ENCODE measurements around the gene FAM53A. TPM values are rescaled to one million over a fixed set of nuclear protein-coding genes. Genes with fewer than 3 reads are reported as not detected.

The FAM53A gene
- total RNA-seq, 1 donor from 2014 or later = 1.8 TPM

- DNase-seq (ENCODE audit: low spot score) = no peak
- no peak for TF ChIP-seq CTCF (IDR thresholded peaks at IDR 0.05; ENCODE audit: unreplicated experiment)
- H3K4me3 Mint-ChIP-seq (ENCODE audit: unreplicated experiment) = no peak overlapping the region
- peaks cover 3% of the 10 kb centered on the region for H3K4me1 Mint-ChIP-seq (ENCODE audit: unreplicated experiment)
- H3K36me3 Mint-ChIP-seq (ENCODE audit: low read depth, unreplicated experiment) = no peaks in the 10 kb centered on the region
- peaks cover 7% of the 10 kb centered on the region for H3K27me3 Mint-ChIP-seq (ENCODE audit: unreplicated experiment)
- no peak overlapping the region for H3K27ac Mint-ChIP-seq (ENCODE audit: unreplicated experiment)
- H3K9me3 Mint-ChIP-seq (ENCODE audit: unreplicated experiment) = no peaks in the 10 kb centered on the region
These were observed 32.5 kb downstream of the FAM53A start for GRCh38 chr4:1651609-1652008.

GRCh38 chr4:1648962-1649361, 35.2 kb downstream of the FAM53A start:
- no peak overlapping the region for H3K4me3 Mint-ChIP-seq (ENCODE audit: unreplicated experiment)
- TF ChIP-seq CTCF (IDR thresholded peaks at IDR 0.05; ENCODE audit: unreplicated experiment) = no peak
- H3K27ac Mint-ChIP-seq (ENCODE audit: unreplicated experiment) = peak overlapping the region; percentile 24
- no peak for DNase-seq (ENCODE audit: low spot score)
- H3K4me1 Mint-ChIP-seq (ENCODE audit: unreplicated experiment) = peaks cover 3% of the 10 kb centered on the region
- no peaks in the 10 kb centered on the region for H3K9me3 Mint-ChIP-seq (ENCODE audit: unreplicated experiment)
- H3K36me3 Mint-ChIP-seq (ENCODE audit: low read depth, unreplicated experiment) = no peaks in the 10 kb centered on the region
- H3K27me3 Mint-ChIP-seq (ENCODE audit: unreplicated experiment) = peaks cover 7% of the 10 kb centered on the region

GRCh38 chr4:1647432-1647831, 36.7 kb downstream of the FAM53A start:
- DNase-seq (ENCODE audit: low spot score) = no peak
- peaks cover 7% of the 10 kb centered on the region for H3K27me3 Mint-ChIP-seq (ENCODE audit: unreplicated experiment)
- no peak for TF ChIP-seq CTCF (IDR thresholded peaks at IDR 0.05; ENCODE audit: unreplicated experiment)
- peaks cover 3% of the 10 kb centered on the region for H3K4me1 Mint-ChIP-seq (ENCODE audit: unreplicated experiment)
- no peaks in the 10 kb centered on the region for H3K9me3 Mint-ChIP-seq (ENCODE audit: unreplicated experiment)
- H3K27ac Mint-ChIP-seq (ENCODE audit: unreplicated experiment) = no peak overlapping the region
- H3K36me3 Mint-ChIP-seq (ENCODE audit: low read depth, unreplicated experiment) = no peaks in the 10 kb centered on the region
- no peak overlapping the region for H3K4me3 Mint-ChIP-seq (ENCODE audit: unreplicated experiment)

GRCh38 chr4:1646690-1647089, 37.4 kb downstream of the FAM53A start:
- H3K9me3 Mint-ChIP-seq (ENCODE audit: unreplicated experiment) = no peaks in the 10 kb centered on the region

More at GRCh38 chr4:1646690-1647089, 37.4 kb downstream of the FAM53A start:
- no peak for DNase-seq (ENCODE audit: low spot score)
- TF ChIP-seq CTCF (IDR thresholded peaks at IDR 0.05; ENCODE audit: unreplicated experiment) = no peak
- peaks cover 3% of the 10 kb centered on the region for H3K4me1 Mint-ChIP-seq (ENCODE audit: unreplicated experiment)
- H3K27ac Mint-ChIP-seq (ENCODE audit: unreplicated experiment) = no peak overlapping the region
- no peak overlapping the region for H3K4me3 Mint-ChIP-seq (ENCODE audit: unreplicated experiment)
- H3K36me3 Mint-ChIP-seq (ENCODE audit: low read depth, unreplicated experiment) = no peaks in the 10 kb centered on the region
- peaks cover 7% of the 10 kb centered on the region for H3K27me3 Mint-ChIP-seq (ENCODE audit: unreplicated experiment)
